Glutamatergic neuron (in vitro differentiated cells): Measurements from ENCODE around the gene SCN5A. TPM values are rescaled to one million over a fixed set of nuclear protein-coding genes. Genes with fewer than 3 reads are reported as not detected.

ENCODE experiments used
- DNase-seq: peaks from one replicate; pipeline ENCODE4 v3.0.0; 2022
- H3K27ac Mint-ChIP-seq: one replicate; pipeline ENCODE4 v1.8.0; 2020; ENCODE audit warnings: mild to moderate bottlenecking, mixed read lengths, inconsistent platforms; ENCODE audit not compliant: unreplicated experiment
- H3K27me3 Mint-ChIP-seq: one replicate; pipeline ENCODE4 v1.8.0; 2020; ENCODE audit warnings: mild to moderate bottlenecking, moderate library complexity, mixed read lengths, inconsistent platforms; ENCODE audit not compliant: unreplicated experiment
- H3K36me3 Mint-ChIP-seq: one replicate; pipeline ENCODE4 v1.8.0; 2020; ENCODE audit warnings: mild to moderate bottlenecking, mixed read lengths, inconsistent platforms; ENCODE audit not compliant: unreplicated experiment
- H3K4me1 Mint-ChIP-seq: one replicate; pipeline ENCODE4 v1.8.0; 2020; ENCODE audit warnings: mild to moderate bottlenecking, low read depth, mixed read lengths, inconsistent platforms; ENCODE audit not compliant: unreplicated experiment
- H3K4me3 Mint-ChIP-seq: one replicate; pipeline ENCODE4 v1.8.0; 2020; ENCODE audit warnings: mild to moderate bottlenecking, mixed read lengths, inconsistent platforms; ENCODE audit not compliant: unreplicated experiment
- H3K9me3 Mint-ChIP-seq: one replicate; pipeline ENCODE4 v1.8.0; 2020; ENCODE audit warnings: mild to moderate bottlenecking, moderate library complexity, mixed read lengths, inconsistent platforms; ENCODE audit not compliant: unreplicated experiment
- CTCF ChIP-seq: fragments of 200-600 bp; sonication (generic); IDR thresholded peaks from one replicate; pipeline ENCODE4 v1.5.0; 2021; ENCODE audit not compliant: partially characterized antibody, unreplicated experiment
- total RNA-seq: library from RNA; stranded (reverse); fragmentation: NEBNext Ultra II Directional; extraction: Animal tissue kit (Norgen Biotek cat#: 25700); gene quantifications from one replicate; pipeline ENCODE4 v1.2.1, GENCODE V29; 2021; ENCODE audit not compliant: unreplicated experiment

Gene SCN5A
- total RNA-seq, 1 donor from 2014 or later = 4.8 TPM

- Mint-ChIP-seq H3K27ac (no peak overlapping the region), H3K9me3 (no peaks in the 10 kb centered on the region), H3K27me3 (peaks cover 2% of the 10 kb centered on the region), H3K36me3 (peaks cover 4% of the 10 kb centered on the region), H3K4me3 (no peak overlapping the region), H3K4me1 (no peaks in the 10 kb centered on the region)
- DNase-seq = no peak
- no peak for TF ChIP-seq CTCF
Measured at GRCh38 chr3:38562467-38562925, 87.0 kb downstream of the SCN5A start.

GRCh38 chr3:38561746-38562466, 87.6 kb downstream of the SCN5A start:
- Mint-ChIP-seq H3K27ac (no peak overlapping the region), H3K36me3 (peaks cover 4% of the 10 kb centered on the region), H3K4me1 (no peaks in the 10 kb centered on the region), H3K9me3 (no peaks in the 10 kb centered on the region), H3K4me3 (no peak overlapping the region), H3K27me3 (peaks cover 2% of the 10 kb centered on the region)
- DNase-seq = no peak
- TF ChIP-seq CTCF = no peak

- no peak overlapping the region for H3K27ac Mint-ChIP-seq
- no peaks in the 10 kb centered on the region for H3K27me3 Mint-ChIP-seq
- peaks cover 8% of the 10 kb centered on the region for H3K36me3 Mint-ChIP-seq
- TF ChIP-seq CTCF = no peak
- no peak overlapping the region for H3K4me3 Mint-ChIP-seq
- no peaks in the 10 kb centered on the region for H3K9me3 Mint-ChIP-seq
- DNase-seq = no peak
- H3K4me1 Mint-ChIP-seq = no peaks in the 10 kb centered on the region
Measured at GRCh38 chr3:38560996-38561717, 88.3 kb downstream of the SCN5A start.

- Mint-ChIP-seq H3K4me1 (no peaks in the 10 kb centered on the region), H3K4me3 (no peak overlapping the region), H3K9me3 (no peaks in the 10 kb centered on the region), H3K27me3 (no peaks in the 10 kb centered on the region), H3K27ac (no peak overlapping the region), H3K36me3 (peaks cover 8% of the 10 kb centered on the region)
- DNase-seq = no peak
- TF ChIP-seq CTCF = peak; percentile 39
Measured at GRCh38 chr3:38560284-38560683, 89.2 kb downstream of the SCN5A start.

- no peak overlapping the region for H3K4me3 Mint-ChIP-seq
- no peaks in the 10 kb centered on the region for H3K9me3 Mint-ChIP-seq
- no peak for DNase-seq
- H3K4me1 Mint-ChIP-seq = no peaks in the 10 kb centered on the region
- H3K27ac Mint-ChIP-seq = no peak overlapping the region
- H3K27me3 Mint-ChIP-seq = no peaks in the 10 kb centered on the region
- peaks cover 8% of the 10 kb centered on the region for H3K36me3 Mint-ChIP-seq
- TF ChIP-seq CTCF = no peak
Measured at GRCh38 chr3:38558864-38559263, 90.6 kb downstream of the SCN5A start.
